IPS-18c (cell line): Measurements from ENCODE around the gene COL26A1.

Experiments
- H3K4me3 ChIP-seq: 2 replicates; pipeline ENCODE4 v1.7.0; 2013; ENCODE audit warnings: low read depth, mild to moderate bottlenecking, low read length, moderate library complexity; ENCODE audit not compliant: insufficient read depth
- H3K9me3 ChIP-seq: one replicate; pipeline ENCODE4 v1.6.1; 2013; ENCODE audit warnings: mild to moderate bottlenecking, low read length, moderate library complexity; ENCODE audit not compliant: control insufficient read depth, insufficient read depth

COL26A1 gene

DNA sequence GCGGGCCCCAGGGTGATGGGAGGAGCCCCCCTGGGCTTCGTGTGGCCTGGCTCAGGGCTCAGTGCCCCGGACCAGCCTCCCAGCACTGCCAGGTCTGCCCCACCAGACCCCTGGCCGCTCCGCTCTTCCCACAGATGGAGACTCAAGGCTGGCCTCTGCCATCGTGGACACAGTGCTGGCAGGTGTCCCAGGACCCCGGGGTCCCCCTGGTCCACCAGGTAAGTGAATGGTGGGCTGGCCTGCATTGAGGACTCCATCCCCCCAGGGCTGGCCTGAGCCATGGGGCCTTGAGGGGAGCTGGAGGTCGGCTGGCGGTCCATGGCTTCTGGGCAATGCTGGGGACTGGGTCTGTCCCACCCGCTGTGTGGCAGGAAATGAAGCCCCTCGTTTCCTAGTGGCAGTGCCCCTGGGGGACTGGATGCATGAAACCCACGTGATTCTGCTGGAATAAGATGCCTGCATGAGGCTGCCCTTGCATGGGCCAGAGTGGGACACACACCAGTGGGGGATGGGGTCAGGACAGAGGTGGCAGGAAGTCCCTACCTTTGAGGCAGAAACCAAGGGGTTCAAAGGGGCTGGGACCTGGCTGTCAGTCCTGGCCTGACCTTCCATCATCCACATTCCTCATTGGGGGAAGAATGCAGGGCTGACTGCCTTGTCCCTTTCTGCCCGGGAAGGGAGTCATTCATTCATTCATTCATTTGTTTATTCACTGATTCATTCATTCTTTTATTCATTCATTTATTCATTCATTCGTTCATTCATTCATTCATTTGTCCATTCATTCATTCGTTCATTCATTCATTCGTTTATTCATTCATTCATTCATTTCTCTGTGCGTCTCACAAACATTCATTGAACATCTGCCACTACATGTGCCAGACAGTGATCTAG, 184.6 kb downstream of the COL26A1 start:
- no peak overlapping the region for H3K4me3 ChIP-seq
- peaks cover 2% of the 10 kb centered on the region for H3K9me3 ChIP-seq

DNA sequence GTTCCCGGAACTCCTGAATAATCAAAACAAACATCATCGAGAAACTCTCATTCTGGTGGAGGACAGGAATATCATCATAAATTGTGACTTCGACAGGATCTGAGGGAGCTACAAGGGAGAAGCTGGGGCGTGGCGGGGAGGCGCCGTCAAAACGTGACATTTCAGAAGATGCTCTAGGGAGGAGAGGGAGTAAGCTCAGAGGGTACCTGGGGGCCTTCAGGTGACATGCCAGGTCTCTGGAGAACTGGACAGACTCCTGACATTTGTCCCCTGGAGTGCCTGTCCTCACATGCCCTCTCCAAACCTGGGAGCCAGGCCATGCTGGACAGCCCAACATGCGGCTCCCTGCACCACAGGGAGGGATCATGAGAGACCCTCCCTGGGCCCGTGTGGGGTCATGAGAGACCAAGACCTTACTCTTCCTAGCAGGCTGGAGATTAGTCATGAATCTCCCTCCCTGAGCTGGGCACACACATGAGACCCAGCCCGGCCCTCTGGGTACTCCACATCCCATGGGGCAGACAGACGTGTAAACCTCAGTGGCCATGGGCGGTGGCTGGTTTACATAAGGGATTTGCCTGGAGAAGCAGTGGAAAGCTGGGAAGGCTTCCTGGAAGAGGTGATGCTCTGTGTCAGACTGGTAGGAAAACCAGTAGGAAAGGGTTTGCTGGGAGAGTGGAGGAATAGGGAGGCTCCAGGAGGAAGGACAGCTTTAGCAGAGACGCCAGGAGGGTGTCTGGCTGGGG, 185.4 kb downstream of the COL26A1 start:
- H3K9me3 ChIP-seq = peaks cover 2% of the 10 kb centered on the region
- no peak overlapping the region for H3K4me3 ChIP-seq

DNA sequence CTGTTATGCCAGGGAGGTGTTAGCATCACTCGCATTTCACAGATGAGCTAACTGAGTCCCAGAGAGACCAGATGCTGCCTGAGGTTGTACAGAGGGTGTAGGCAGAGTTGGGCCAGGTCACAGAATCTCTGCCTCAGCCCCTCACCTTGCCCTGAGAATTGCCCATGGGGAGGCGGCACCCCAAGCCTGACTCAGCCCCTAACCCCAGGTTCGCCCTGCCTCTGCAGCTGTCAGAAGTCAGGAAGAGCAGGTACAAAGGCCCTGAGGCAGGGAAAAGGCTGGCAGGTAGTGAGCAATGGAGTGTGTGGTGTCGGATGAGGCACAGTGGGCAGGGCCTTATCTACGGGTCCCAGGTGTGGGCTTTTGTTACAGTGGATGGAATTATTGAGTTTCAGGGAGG, 187.1 kb downstream of the COL26A1 start:
- no peak overlapping the region for H3K4me3 ChIP-seq
- peaks cover 2% of the 10 kb centered on the region for H3K9me3 ChIP-seq

DNA sequence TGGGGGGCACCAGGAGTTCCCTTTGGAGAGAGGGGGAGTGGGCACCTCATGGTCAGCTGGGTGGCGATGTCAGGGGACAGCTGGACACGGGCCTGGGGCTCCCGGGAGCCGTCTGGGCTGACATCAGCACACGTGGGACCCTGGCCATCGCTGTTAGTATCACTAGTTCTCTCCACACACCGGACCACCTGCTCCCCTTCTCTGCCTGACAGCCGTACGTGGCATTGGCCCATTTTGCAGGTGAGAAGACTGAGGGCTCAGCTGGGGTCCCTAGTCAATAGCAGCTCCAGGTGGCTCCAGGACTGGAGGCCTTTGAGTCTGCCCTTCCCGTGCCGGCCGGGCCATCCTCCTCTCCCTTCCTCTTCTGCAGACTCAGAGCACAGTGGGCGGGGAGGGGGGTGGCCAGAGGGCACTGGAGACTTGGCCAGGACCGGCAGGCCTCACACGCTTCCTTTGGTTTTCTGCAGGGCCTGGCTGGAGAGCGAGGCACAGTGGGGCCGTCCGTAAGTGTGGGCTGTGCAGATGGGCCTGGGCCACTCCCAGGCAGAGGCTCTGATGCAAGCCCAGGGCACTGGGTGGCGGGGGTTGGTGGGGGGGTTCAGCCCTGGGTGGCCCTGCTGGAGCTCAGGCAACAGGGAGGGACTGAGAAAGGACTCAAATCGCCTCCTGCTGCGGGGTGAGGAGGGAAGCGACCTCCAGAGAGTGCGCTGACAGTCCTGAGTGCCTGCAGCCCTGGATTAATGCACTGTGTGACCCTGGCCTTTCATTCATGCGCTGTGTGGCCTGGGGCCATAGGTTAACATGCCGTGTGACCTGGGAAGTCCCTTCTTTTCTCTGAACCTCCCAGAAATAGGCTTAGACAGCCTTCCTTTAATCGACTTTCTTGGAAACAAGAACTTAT, 188.2 kb downstream of the COL26A1 start:
- Histone ChIP-seq H3K4me3 (no peak overlapping the region), H3K9me3 (peaks cover 2% of the 10 kb centered on the region)

DNA sequence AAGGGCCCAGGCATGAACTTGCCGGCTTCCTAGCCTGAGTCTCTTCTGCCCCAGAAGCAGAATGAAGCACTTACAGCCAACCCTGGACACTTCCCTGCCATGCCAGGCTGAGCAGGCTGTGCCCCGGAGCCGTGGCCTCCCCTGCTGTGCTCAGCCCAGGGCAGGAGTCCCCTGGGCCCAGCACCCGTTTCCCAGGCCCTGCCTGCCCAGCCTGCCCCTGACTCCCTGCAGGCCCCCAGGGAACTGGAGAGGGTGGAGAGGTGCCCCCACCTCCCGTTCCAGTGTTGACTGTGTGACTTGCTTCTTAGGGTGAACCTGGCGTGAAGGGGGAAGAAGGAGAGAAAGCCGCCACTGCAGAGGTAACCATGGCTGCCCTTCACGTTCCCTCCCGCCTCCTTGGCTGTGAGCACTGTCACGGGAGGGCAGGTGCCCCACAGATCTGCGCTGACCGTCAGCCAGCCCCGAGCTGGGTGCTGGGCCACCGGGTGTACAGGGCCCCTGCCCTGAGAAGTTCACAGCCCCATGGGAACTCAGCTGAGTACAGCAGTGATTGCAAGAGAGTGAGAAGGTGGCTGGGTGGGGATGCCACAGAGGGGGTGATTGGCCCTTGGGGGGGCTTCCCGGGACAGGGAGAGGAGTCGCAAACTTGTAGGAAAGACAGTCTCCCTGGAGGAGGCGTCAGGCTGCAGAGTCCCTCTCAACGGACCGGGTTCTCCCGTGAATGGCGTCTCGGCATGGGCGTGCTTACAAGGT, 190.5 kb downstream of the COL26A1 start:
- H3K9me3 ChIP-seq = no peaks in the 10 kb centered on the region

DNA sequence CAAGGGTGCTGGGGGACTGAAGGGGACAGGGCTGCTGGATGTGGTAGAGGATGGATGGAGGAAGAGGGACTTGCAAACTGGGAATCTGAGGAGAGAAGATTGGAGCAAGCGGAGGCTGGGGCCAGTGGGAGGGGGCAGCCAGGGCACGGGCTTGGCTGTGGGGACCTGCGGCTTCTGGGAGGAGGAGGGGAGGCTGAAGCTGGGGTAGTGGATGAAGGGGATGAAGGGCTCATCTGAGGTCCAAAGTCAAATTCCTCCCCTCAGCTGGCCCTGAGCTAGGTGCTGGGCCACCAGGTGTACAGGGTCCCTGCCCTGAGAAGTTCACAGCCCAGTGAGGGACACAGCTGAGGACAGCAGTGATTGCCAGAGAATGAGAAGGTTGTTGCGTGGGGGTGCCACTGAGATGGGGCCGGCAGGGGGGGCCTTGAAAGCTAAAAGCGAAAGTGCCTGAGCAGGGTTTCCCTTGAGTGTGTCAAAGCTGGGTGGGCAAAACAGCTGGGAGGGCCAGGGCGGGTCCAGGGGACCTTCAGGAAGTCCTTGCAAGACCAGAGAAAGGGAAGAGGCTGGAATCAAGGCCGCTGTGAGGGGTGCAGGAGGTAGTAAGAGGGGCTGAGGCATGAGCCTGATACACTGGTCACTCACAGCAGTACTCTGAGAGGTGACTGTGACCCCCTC, 191.2 kb downstream of the COL26A1 start:
- Histone ChIP-seq H3K4me3 (no peak overlapping the region), H3K9me3 (peaks cover 2% of the 10 kb centered on the region)

More for the DNA sequence above, 190.5 kb downstream of the COL26A1 start:
- no peak overlapping the region for H3K4me3 ChIP-seq

DNA sequence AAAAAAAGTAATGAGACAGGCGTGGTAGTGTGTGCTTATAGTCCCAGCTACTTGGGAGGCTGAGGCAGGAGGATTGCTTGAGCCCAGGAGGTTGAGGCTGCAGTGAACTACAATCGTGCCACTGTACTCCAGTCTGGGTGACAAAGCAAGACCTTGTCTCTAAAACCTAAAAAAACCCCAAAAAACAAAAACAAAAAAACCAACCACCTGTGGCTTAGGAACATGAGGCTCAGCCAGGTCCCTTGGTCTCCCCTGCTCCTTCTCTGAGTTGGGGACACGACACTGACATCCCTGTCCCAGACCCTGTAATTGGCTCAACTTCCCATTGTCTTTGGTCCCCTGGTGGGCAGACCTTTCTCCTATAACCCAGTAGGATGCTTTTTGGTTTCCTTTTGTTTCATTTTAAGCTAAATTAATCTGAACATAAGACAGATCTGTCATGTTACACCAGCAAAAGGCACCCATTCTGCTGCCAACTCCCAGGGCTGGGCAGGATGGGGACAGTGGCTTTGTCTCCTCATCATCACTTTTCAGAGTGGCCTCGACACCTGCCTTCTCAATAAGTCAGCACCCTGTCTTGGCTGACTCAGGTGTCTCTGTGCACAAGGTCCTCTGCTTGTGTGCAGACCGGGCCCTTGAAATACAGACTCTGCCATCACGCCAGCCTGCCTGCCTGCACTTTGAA, 192.1 kb downstream of the COL26A1 start:
- Histone ChIP-seq H3K4me3 (no peak overlapping the region), H3K9me3 (peaks cover 2% of the 10 kb centered on the region)

DNA sequence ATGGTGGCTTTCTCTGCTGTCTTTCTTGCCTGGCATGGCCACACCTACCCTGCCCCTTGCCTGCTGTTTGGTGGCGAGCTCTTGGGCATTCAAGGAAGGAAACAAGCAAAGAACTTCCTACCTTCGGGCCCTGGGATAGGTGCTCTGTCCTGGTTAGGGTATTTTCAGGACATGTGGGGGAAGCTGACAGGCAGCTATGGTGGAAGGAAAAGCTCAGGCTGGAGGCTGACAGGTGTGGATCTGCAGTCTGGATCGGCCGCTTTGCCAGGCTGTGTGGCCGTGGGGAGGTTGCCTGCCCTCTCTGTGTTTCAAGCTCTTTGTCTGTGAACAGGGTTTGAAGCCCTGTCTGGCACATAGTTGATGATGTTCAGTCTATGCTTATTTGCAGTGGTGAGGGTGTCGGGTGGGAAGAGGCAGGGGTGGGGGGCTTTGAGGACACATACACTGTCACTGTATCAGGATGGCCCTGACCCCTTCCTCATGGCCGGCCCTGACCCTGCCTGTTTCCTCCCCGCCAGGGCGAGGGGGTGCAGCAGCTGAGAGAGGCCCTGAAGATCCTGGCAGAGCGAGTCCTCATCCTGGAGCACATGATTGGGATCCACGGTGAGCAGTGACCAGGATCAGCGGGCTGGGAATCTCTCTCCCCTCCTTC, 192.7 kb downstream of the COL26A1 start:
- Histone ChIP-seq H3K4me3 (no peak overlapping the region), H3K9me3 (peaks cover 2% of the 10 kb centered on the region)

DNA sequence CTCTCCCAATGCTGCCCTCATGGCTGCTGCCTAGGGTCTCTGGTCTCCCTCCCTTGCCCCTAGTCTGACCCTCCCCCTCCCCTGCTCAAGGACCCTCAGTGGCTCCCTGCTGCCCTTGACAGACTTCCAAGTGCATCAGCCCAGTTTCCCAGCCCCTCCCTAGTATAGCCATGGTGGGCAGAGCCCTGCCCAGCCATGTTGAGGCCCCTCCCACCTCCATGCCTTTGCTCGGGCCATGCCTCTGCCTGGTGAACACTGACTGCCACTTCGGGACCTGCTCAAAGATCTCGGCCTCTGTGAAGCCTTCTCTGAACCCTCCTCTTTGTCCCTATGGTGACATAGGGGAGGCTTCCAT, 193.2 kb downstream of the COL26A1 start:
- no peak overlapping the region for H3K4me3 ChIP-seq
- peaks cover 2% of the 10 kb centered on the region for H3K9me3 ChIP-seq

DNA sequence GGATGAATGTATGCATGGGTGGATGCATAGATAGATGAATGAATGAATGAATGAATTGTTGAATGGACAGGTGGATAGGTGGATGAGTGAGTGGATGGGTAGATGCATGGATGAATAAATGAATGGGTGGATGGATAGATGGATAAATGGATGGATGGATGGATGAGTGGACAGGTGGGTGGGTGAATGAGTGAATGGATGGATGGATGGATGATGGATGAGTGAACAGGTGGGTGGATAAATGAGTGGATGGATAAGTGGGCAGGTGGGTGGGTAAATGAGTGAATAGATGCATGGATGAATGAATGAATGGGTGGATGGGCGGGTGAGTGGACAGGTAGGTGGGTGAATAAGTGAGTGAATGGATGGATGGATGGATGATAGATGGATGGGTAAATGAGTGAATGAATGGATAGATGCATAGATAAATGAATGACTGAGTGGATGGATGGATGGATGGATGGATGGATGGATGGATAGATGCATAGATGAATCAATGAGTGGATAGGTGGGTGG, 193.8 kb downstream of the COL26A1 start:
- H3K4me3 ChIP-seq = no peak overlapping the region
- peaks cover 2% of the 10 kb centered on the region for H3K9me3 ChIP-seq

DNA sequence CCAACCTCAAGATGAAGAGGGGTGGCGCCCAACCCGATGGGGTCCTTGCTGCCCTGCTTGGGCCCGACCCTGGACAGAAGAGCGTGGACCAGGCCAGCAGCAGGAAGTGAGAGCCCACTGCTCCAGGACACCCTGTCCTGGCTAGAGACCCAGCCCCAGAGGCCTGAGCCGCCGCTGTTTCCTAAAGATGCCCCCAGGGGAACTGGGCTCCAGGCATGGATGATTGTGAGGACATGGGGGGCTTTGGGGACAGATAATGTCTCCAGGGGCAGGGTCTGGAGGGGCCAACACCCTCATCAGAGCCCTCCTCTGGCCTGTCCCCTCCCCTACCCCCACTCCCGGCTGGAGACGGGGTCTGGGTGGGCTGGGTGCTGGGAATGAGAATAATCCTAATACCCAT, 194.7 kb downstream of the COL26A1 start:
- H3K9me3 ChIP-seq = peaks cover 2% of the 10 kb centered on the region
- no peak overlapping the region for H3K4me3 ChIP-seq

DNA sequence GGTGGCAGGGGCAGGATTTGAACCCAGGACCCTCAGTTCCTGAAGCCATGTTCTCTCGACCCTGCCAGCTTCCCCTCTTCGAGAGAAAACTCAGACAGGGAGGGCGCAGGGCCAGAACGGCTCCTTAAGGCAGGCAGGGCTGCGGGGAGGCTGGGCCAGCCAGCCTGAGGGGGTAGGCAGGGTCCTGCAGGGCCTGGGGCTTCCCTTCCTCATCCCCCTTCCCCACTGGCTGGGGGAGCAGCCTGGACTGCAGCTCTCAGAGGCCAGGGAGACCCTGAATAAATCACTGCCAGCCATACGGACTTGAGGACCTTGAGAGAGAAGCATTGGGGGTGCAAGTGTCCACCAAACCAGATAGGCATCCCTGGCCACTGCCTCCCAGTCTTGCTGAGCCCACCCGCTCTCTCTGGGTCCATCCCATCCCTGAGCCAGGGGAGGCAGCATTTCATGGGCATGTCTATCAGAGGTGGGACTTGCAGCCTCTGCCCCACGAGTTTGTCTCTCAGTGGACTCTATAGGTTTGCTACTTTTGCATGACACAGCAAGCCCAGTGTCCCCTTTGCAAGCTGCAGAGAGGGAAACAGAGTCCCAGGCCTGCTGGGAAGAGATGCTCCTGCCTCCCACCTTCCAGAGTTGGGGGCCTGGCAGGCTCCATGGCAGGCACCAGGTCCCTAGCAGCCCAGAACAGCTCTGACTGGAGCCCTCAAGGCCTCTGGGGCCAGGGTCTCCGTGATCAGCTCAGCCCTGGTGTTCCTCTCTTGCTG, 195.5 kb downstream of the COL26A1 start:
- peaks cover 2% of the 10 kb centered on the region for H3K9me3 ChIP-seq
- H3K4me3 ChIP-seq = no peak overlapping the region

DNA sequence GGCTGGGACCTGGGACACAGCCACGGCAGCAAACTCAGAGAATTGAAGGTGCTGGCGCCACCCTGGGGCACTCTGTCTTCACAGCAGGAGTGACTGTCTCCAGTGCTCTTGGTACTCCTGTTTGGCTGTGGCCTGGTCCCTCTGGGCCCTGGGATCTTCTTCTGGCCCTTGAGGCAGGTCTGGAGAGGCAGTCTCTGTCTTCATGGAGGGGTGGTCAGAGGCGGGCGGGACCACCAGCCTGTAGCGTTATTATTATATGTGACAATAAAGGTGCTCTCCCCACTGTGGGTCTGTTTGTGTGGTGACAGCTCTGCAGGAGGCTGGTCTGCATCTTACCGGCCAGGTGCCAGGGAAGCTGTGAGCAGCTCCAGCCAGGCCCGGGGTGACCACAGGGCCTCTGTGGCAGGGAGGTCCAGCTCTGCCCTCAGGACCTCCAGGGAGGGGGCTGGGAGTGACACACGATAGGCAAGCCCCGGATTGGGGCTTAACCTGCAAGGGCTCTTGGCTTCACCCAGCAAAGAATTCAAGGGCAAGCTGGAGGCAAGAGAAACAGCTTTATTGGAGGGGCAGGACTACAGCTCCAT, 196.2 kb downstream of the COL26A1 start:
- peaks cover 2% of the 10 kb centered on the region for H3K9me3 ChIP-seq
- no peak overlapping the region for H3K4me3 ChIP-seq

DNA sequence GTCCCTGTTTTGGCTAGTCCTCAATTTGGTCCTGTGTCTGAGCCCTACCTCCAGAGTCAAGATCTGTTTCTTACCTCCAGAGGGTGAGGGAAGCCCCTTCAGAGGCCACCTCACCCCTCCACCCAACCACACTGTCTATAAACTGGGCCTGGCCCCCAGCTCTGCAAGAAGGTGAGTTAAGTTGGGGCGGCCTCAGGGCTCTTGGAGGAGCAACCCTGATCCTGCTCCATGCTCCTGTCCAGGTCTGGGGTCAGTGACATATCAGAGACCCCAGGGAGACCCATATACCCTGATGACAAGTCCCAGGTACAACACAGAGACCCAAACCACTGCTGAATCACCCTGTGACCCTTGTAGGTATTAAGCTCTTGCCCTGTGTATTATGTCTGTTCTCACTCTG, 196.9 kb downstream of the COL26A1 start:
- Histone ChIP-seq H3K4me3 (no peak overlapping the region), H3K9me3 (peaks cover 2% of the 10 kb centered on the region)
